PC-9 (cell line): ENCODE measurements around the gene ARHGAP32. TPM values are rescaled to one million over a fixed set of nuclear protein-coding genes. Genes with fewer than 3 reads are reported as not detected.

Source experiments
- BruUV-seq: library from RNA; stranded (reverse); fragments of 400-500 nt; replicated peaks from 2 replicates; lab custom pipeline; 2021; lab: Mats Ljungman, UMichigan
- CTCF ChIA-PET: fragments of 300-600 bp; sonication (Branson Sonifier 250); formaldehyde crosslinking; loops from one replicate; lab custom pipeline; 2022; ENCODE audit warnings: antibody characterized with exemption; lab: Charles Lee
- POLR2A ChIA-PET: fragments of 300-600 bp; sonication (Branson Sonifier 250); formaldehyde crosslinking; loops from one replicate; lab custom pipeline; 2022; ENCODE audit warnings: antibody characterized with exemption; ENCODE audit not compliant: unreplicated experiment; lab: Charles Lee
- DNase-seq, 2 experiments: peaks; one replicate each; pipeline versions ENCODE4 v3.0.0 to v3.0.0-alpha.2; 2015 to 2022; ENCODE audit warnings: mixed read lengths in 1 of 2
- H2AFZ ChIP-seq: fragments of 200-600 bp; sonication (generic); 2 replicates; pipeline ENCODE4 v1.8.1; 2017; ENCODE audit warnings: antibody characterized with exemption
- H3F3A ChIP-seq: fragments of 200-600 bp; sonication (generic); 2 replicates; pipeline ENCODE4 v1.8.1; 2017; ENCODE audit warnings: antibody characterized with exemption, mild to moderate bottlenecking, low read depth; ENCODE audit not compliant: insufficient read depth
- H3K27ac ChIP-seq: fragments of 200-600 bp; sonication (generic); 2 replicates; pipeline ENCODE4 v1.6.1; 2016; ENCODE audit warnings: mixed run types
- H3K27me3 ChIP-seq: fragments of 200-600 bp; sonication (generic); 2 replicates; pipeline ENCODE4 v1.6.1; 2016; ENCODE audit warnings: low read depth, mixed run types; ENCODE audit not compliant: insufficient read depth
- H3K36me3 ChIP-seq: fragments of 200-600 bp; sonication (generic); 2 replicates; pipeline ENCODE4 v1.6.1; 2016; ENCODE audit warnings: low read depth, mixed run types
- H3K4me1 ChIP-seq: fragments of 200-600 bp; sonication (generic); replicated peaks from 2 replicates; pipeline ENCODE4 v1.6.1; 2016; ENCODE audit warnings: mixed run types; ENCODE audit not compliant: insufficient read depth
- H3K4me2 ChIP-seq: fragments of 200-600 bp; sonication (generic); 2 replicates; pipeline ENCODE4 v1.6.1; 2017; ENCODE audit warnings: mixed run types
- H3K4me3 ChIP-seq: fragments of 200-600 bp; sonication (generic); 2 replicates; pipeline ENCODE4 v1.6.1; 2016; ENCODE audit warnings: mixed run types
- H3K79me2 ChIP-seq: fragments of 200-600 bp; sonication (generic); 2 replicates; pipeline ENCODE4 v1.6.1; 2017; ENCODE audit warnings: low read depth, mixed run types
- H3K9me2 ChIP-seq: fragments of 200-600 bp; sonication (generic); 2 replicates; pipeline ENCODE4 v1.8.1; 2017; ENCODE audit warnings: mild to moderate bottlenecking; ENCODE audit not compliant: insufficient read depth
- H3K9me3 ChIP-seq: fragments of 200-600 bp; sonication (generic); 2 replicates; pipeline ENCODE4 v1.8.1; 2016; ENCODE audit warnings: low read depth; ENCODE audit not compliant: insufficient read depth
- H4K20me1 ChIP-seq: fragments of 200-600 bp; sonication (generic); 2 replicates; pipeline ENCODE4 v1.8.1; 2017; ENCODE audit not compliant: insufficient read depth
- EZH2 ChIP-seq: fragments of 200-600 bp; sonication (generic); IDR thresholded peaks from 2 replicates; pipeline ENCODE4 v1.8.0; 2017; ENCODE audit warnings: antibody characterized with exemption, low read depth
- intact Hi-C: fragments of 100-400 bp; cut with micrococcal nuclease; formaldehyde crosslinking; loops from one replicate; pipeline ENCODE4 v1.10.0; 2022; ENCODE audit not compliant: unreplicated experiment
- total RNA-seq: library from RNA; stranded (reverse); gene quantifications from 2 replicates; pipeline ENCODE4 v1.2.3, GENCODE V29; 2021
- TF ChIP-seq, protein P1 (sequence below): fragments of 200-600 bp; sonication (generic); conservative IDR thresholded peaks from 2 replicates; pipeline ENCODE4 v1.6.1; 2017; ENCODE audit warnings: mixed run types, antibody characterized with exemption, mild to moderate bottlenecking, moderate library complexity

Gene ARHGAP32
- total RNA-seq, 1 experiment from 2014 or later, result 35.1 TPM

DNA sequence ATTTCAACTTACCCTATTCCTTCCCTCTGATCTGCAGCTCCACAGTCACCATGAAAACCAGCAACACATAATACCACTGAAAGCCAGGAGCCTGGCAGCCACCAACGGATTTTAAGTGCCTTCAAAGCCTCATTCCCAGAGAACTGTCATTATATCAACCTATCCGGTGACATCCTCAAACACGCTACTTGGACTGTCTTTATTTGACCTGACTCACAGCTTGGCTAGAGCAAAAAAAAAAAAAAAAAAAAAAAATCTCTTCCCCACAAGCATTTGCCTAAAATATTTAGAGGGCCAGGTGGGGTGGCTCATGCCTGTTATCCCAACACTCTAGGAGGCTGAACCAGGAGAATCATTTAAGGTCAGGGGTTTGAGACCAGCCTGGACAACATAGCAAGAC is 32.4 kb upstream of the ARHGAP32 start:
- BruUV-seq, result no TSS peak
- POLR2A ChIA-PET, result no interaction called here
- intact Hi-C loops, result no loop called here
- Histone ChIP-seq H3K79me2 (no peaks in the 10 kb centered on the region), H3K4me2 (no peak overlapping the region), H3K9me3 (peaks cover 15% of the 10 kb centered on the region), H3K36me3 (no peaks in the 10 kb centered on the region), H2AFZ (no peak overlapping the region), H3K27ac (no peak overlapping the region), H3K9me2 (no peaks in the 10 kb centered on the region), H3K4me3 (no peak overlapping the region), H4K20me1 (no peaks in the 10 kb centered on the region), H3F3A (no peaks in the 10 kb centered on the region), H3K27me3 (no peaks in the 10 kb centered on the region), H3K4me1 (no peaks in the 10 kb centered on the region)
- CTCF ChIA-PET, result no interaction called here
- no peak for DNase-seq
- no peak for TF ChIP-seq EZH2
- TF ChIP-seq, protein P1, sequence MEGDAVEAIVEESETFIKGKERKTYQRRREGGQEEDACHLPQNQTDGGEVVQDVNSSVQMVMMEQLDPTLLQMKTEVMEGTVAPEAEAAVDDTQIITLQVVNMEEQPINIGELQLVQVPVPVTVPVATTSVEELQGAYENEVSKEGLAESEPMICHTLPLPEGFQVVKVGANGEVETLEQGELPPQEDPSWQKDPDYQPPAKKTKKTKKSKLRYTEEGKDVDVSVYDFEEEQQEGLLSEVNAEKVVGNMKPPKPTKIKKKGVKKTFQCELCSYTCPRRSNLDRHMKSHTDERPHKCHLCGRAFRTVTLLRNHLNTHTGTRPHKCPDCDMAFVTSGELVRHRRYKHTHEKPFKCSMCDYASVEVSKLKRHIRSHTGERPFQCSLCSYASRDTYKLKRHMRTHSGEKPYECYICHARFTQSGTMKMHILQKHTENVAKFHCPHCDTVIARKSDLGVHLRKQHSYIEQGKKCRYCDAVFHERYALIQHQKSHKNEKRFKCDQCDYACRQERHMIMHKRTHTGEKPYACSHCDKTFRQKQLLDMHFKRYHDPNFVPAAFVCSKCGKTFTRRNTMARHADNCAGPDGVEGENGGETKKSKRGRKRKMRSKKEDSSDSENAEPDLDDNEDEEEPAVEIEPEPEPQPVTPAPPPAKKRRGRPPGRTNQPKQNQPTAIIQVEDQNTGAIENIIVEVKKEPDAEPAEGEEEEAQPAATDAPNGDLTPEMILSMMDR, result no peak

DNA sequence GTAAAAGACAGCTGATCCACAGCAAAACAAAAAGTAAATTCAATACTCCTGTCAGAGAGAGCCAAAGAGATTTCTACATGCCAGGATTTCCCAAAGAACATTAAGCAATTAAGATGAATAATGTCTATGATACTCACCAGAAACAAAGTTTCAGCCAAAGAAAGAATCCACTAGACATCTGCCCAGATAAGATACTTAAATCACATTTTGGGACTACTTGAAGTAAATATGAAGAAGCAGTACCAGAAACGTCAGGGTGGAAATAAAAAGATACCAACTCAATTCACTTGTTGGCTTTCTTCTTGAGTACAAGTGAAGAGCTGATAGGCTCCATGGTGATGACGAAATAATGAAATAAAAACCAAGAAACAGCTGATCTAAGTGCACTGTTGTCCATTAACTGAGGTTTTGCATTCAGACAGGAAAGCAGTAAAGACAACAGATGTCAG is 31.6 kb upstream of the ARHGAP32 start:
- Histone ChIP-seq H3K9me3 (peaks cover 15% of the 10 kb centered on the region), H3K79me2 (no peaks in the 10 kb centered on the region), H3K9me2 (no peaks in the 10 kb centered on the region), H3K4me1 (no peaks in the 10 kb centered on the region), H3K4me3 (no peak overlapping the region), H3K36me3 (no peaks in the 10 kb centered on the region), H3K4me2 (no peak overlapping the region), H3K27ac (no peak overlapping the region), H3F3A (no peaks in the 10 kb centered on the region), H4K20me1 (no peaks in the 10 kb centered on the region), H2AFZ (no peak overlapping the region), H3K27me3 (no peaks in the 10 kb centered on the region)
- no peak for TF ChIP-seq EZH2
- TF ChIP-seq, protein P1, result no peak
- ChIA-PET POLR2A (no interaction called here), CTCF (no interaction called here)
- no peak for DNase-seq
- BruUV-seq, result no TSS peak
- intact Hi-C loops, result no loop called here

DNA sequence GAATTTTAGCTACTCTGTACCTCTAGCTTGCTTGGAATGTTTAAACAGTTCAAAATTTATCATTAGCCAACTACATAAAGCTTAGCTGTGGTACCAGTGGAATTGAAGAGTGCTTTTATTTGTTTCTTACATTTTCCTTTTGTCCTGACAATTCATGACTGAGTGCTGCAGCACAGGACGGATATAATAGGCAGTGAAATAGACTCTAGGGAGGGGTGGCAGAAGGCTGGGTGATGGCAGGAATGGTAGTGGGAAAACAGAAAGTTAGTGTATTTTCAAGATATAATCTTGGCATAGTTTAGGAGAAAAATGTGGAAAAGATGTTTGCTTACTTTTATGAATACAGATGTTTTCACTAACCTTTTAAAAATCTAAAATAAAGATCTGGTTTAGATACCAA is 31.1 kb upstream of the ARHGAP32 start:
- Histone ChIP-seq H3K4me1 (no peaks in the 10 kb centered on the region), H2AFZ (no peak overlapping the region), H3K4me2 (no peak overlapping the region), H3F3A (no peaks in the 10 kb centered on the region), H3K4me3 (no peak overlapping the region), H3K27me3 (no peaks in the 10 kb centered on the region), H3K9me2 (no peaks in the 10 kb centered on the region), H3K36me3 (no peaks in the 10 kb centered on the region), H3K9me3 (peaks cover 15% of the 10 kb centered on the region), H3K79me2 (no peaks in the 10 kb centered on the region), H3K27ac (no peak overlapping the region), H4K20me1 (no peaks in the 10 kb centered on the region)
- no peak for DNase-seq
- POLR2A ChIA-PET, result no interaction called here
- intact Hi-C loops, result no loop called here
- no TSS peak for BruUV-seq
- TF ChIP-seq EZH2, result no peak
- TF ChIP-seq, protein P1, result no peak
- CTCF ChIA-PET, result no interaction called here
